DND-41 (cell line): ENCODE data around the gene WDR7.

Source experiments
- ATAC-seq: fragments of 200-7000 bp; cut with Tn5 transposase; 3 replicates; pipeline ENCODE4 v1.9.1; 2021; ENCODE audit warnings: low read depth; ENCODE audit not compliant: insufficient read depth
- DNase-seq: peaks from one replicate; pipeline ENCODE4 v3.0.0-alpha.2; 2020
- H2AFZ ChIP-seq: 2 replicates; pipeline ENCODE4 v1.6.0; 2012; ENCODE audit warnings: low read depth, low read length
- H3K27ac ChIP-seq: 2 replicates; pipeline ENCODE4 v1.5.1; 2012; ENCODE audit warnings: low read length, inconsistent platforms
- H3K27me3 ChIP-seq: fragments of 200-600 bp; sonication (generic); 2 replicates; pipeline ENCODE4 v1.6.0; 2012; ENCODE audit warnings: low read length, mild to moderate bottlenecking, inconsistent platforms; ENCODE audit not compliant: insufficient read depth, poor library complexity
- H3K36me3 ChIP-seq: 2 replicates; pipeline ENCODE4 v1.5.1; 2012; ENCODE audit warnings: low read length, inconsistent platforms; ENCODE audit not compliant: insufficient read depth
- H3K4me1 ChIP-seq: 2 replicates; pipeline ENCODE4 v1.5.1; 2012; ENCODE audit warnings: mild to moderate bottlenecking, low read length; ENCODE audit not compliant: insufficient read depth
- H3K4me2 ChIP-seq: 2 replicates; pipeline ENCODE4 v1.6.0; 2012; ENCODE audit warnings: mild to moderate bottlenecking, moderate library complexity, low read length, inconsistent platforms; ENCODE audit not compliant: insufficient read depth
- H3K4me3 ChIP-seq, 2 experiments: fragments of 200-600 bp in 1 of 2; shearing (Covaris generic) in 1 of 2; 2 replicates each; pipeline ENCODE4 v1.5.1; 2012 to 2016; ENCODE audit warnings: inconsistent platforms in 2 of 2, low read length in 2 of 2, mild to moderate bottlenecking in 2 of 2, low read depth in 1 of 2, moderate library complexity in 1 of 2
- H3K79me2 ChIP-seq: 2 replicates; pipeline ENCODE4 v1.6.0; 2012; ENCODE audit warnings: low read length, inconsistent platforms; ENCODE audit not compliant: insufficient read depth
- H3K9ac ChIP-seq: 2 replicates; pipeline ENCODE4 v1.6.0; 2012; ENCODE audit warnings: low read depth, mild to moderate bottlenecking, inconsistent platforms, low read length, moderate library complexity
- H3K9me3 ChIP-seq: 2 replicates; pipeline ENCODE4 v1.5.1; 2012; ENCODE audit warnings: low read length, moderate library complexity, mild to moderate bottlenecking, inconsistent platforms; ENCODE audit not compliant: insufficient read depth, severe bottlenecking
- H4K20me1 ChIP-seq: 2 replicates; pipeline ENCODE4 v1.6.0; 2012; ENCODE audit warnings: low read length; ENCODE audit not compliant: insufficient read depth
- CTCF ChIP-seq: IDR thresholded peaks from 2 replicates; pipeline ENCODE4 v1.5.1; 2012; ENCODE audit warnings: borderline replicate concordance, low read length, moderate library complexity, mild to moderate bottlenecking; ENCODE audit not compliant: poor library complexity, severe bottlenecking; ENCODE audit errors: extremely low read depth
- EZH2 ChIP-seq: IDR thresholded peaks from 3 replicates; pipeline ENCODE4 v1.6.1; 2012; ENCODE audit warnings: borderline replicate concordance, low read depth, mild to moderate bottlenecking, moderate library complexity, low read length, inconsistent platforms; ENCODE audit not compliant: severe bottlenecking

Gene WDR7

GRCh38 chr18:56955490-56955889, 304.3 kb downstream of the WDR7 start:
- H3K27ac ChIP-seq: no peak overlapping the region
- no peak overlapping the region for H3K4me2 ChIP-seq
- no peaks in the 10 kb centered on the region for H3K9me3 ChIP-seq
- no peak overlapping the region for H2AFZ ChIP-seq
- H3K4me1 ChIP-seq: no peaks in the 10 kb centered on the region
- no peak overlapping the region for H3K9ac ChIP-seq
- H3K36me3 ChIP-seq: 0 out of 2 replicates have a peak, but pooled peaks cover 4% of the 10 kb centered on the region
- H3K79me2 ChIP-seq: no peaks in the 10 kb centered on the region
- ATAC-seq (no peak), DNase-seq (no peak)
- no peaks in the 10 kb centered on the region for H4K20me1 ChIP-seq
- TF ChIP-seq EZH2 (no peak), CTCF (no peak)
- no peak overlapping the region for H3K4me3 ChIP-seq
- no peaks in the 10 kb centered on the region for H3K27me3 ChIP-seq

GRCh38 chr18:56959120-56959519, 308.0 kb downstream of the WDR7 start:
- no peak overlapping the region for H2AFZ ChIP-seq
- no peaks in the 10 kb centered on the region for H3K79me2 ChIP-seq
- H3K36me3 ChIP-seq: peaks cover 9% of the 10 kb centered on the region; the same call in 1 of the 2 replicates
- H3K4me3 ChIP-seq: no peak overlapping the region
- TF ChIP-seq CTCF (no peak), EZH2 (no peak)
- ATAC-seq: no peak
- H3K4me1 ChIP-seq: no peaks in the 10 kb centered on the region
- H3K9ac ChIP-seq: no peak overlapping the region
- no peak overlapping the region for H3K4me2 ChIP-seq
- no peak for DNase-seq
- H3K9me3 ChIP-seq: no peaks in the 10 kb centered on the region
- H3K27ac ChIP-seq: no peak overlapping the region
- no peaks in the 10 kb centered on the region for H3K27me3 ChIP-seq
- H4K20me1 ChIP-seq: no peaks in the 10 kb centered on the region

- no peak for ATAC-seq
- no peak overlapping the region for H3K27ac ChIP-seq
- no peak overlapping the region for H3K9ac ChIP-seq
- TF ChIP-seq EZH2 (no peak), CTCF (no peak)
- no peaks in the 10 kb centered on the region for H3K4me1 ChIP-seq
- DNase-seq: no peak
- H4K20me1 ChIP-seq: no peaks in the 10 kb centered on the region
- H3K4me3 ChIP-seq: no peak overlapping the region
- H3K79me2 ChIP-seq: no peaks in the 10 kb centered on the region
- H3K4me2 ChIP-seq: no peak overlapping the region
- no peaks in the 10 kb centered on the region for H3K9me3 ChIP-seq
- H2AFZ ChIP-seq: no peak overlapping the region
- peaks cover 9% of the 10 kb centered on the region; the same call in 1 of the 2 replicates for H3K36me3 ChIP-seq
- H3K27me3 ChIP-seq: no peaks in the 10 kb centered on the region
These were observed 311.2 kb downstream of the WDR7 start for GRCh38 chr18:56962322-56962721.

- ATAC-seq (no peak), DNase-seq (no peak)
- Histone ChIP-seq H4K20me1 (no peaks in the 10 kb centered on the region), H3K4me1 (no peaks in the 10 kb centered on the region), H3K4me2 (no peak overlapping the region), H3K79me2 (no peaks in the 10 kb centered on the region), H3K9ac (no peak overlapping the region), H3K36me3 (peaks cover 5% of the 10 kb centered on the region; the same call in 1 of the 2 replicates), H3K27me3 (no peaks in the 10 kb centered on the region), H2AFZ (no peak overlapping the region), H3K27ac (no peak overlapping the region), H3K4me3 (no peak overlapping the region), H3K9me3 (no peaks in the 10 kb centered on the region)
- TF ChIP-seq CTCF (no peak), EZH2 (no peak)
These were observed 315.9 kb downstream of the WDR7 start for GRCh38 chr18:56967035-56967434.
